HEK293 (cell line): ENCODE data around the gene PKMYT1.

Experiments
- BCL11B ChIP-seq: fragments of 450-650 bp; formaldehyde crosslinking; IDR thresholded peaks from 2 replicates; pipeline ENCODE4 v1.5.1; 2016; ENCODE audit warnings: low read depth, missing biosample characterization, missing genetic modification characterization
- BCL6B ChIP-seq: fragments of 450-650 bp; formaldehyde crosslinking; IDR thresholded peaks from 2 replicates; pipeline ENCODE4 v1.5.1; 2017; ENCODE audit warnings: missing biosample characterization, missing genetic modification characterization
- CTCF ChIP-seq: fragments of 450-650 bp; formaldehyde crosslinking; IDR thresholded peaks from 2 replicates; pipeline ENCODE4 v1.5.1; 2016; ENCODE audit warnings: missing biosample characterization, missing genetic modification characterization
- FEZF1 ChIP-seq: fragments of 450-650 bp; formaldehyde crosslinking; IDR thresholded peaks from 2 replicates; pipeline ENCODE4 v1.5.1; 2016; ENCODE audit warnings: missing biosample characterization, missing genetic modification characterization
- GLI2 ChIP-seq: fragments of 450-650 bp; formaldehyde crosslinking; IDR thresholded peaks from 2 replicates; pipeline ENCODE4; 2017; ENCODE audit warnings: missing biosample characterization, missing genetic modification characterization, low read depth, borderline replicate concordance
- GLI4 ChIP-seq: fragments of 450-650 bp; formaldehyde crosslinking; IDR thresholded peaks from 2 replicates; pipeline ENCODE4 v1.5.1; 2016; ENCODE audit warnings: missing biosample characterization, missing genetic modification characterization
- GLIS2 ChIP-seq: fragments of 450-650 bp; formaldehyde crosslinking; IDR thresholded peaks from 2 replicates; pipeline ENCODE4 v1.5.1; 2016; ENCODE audit warnings: missing biosample characterization, missing genetic modification characterization
- HOXA7 ChIP-seq: sonication (generic); formaldehyde crosslinking; IDR thresholded peaks from 2 replicates; pipeline ENCODE4 v1.8.1; 2022; ENCODE audit warnings: missing genetic modification reagents, borderline replicate concordance
- HOXC10 ChIP-seq: sonication (generic); formaldehyde crosslinking; IDR thresholded peaks from 2 replicates; pipeline ENCODE4 v1.8.1; 2023; ENCODE audit warnings: mild to moderate bottlenecking, missing genetic modification reagents
- HOXD13 ChIP-seq: sonication (generic); formaldehyde crosslinking; IDR thresholded peaks from 2 replicates; pipeline ENCODE4 v1.8.0; 2022; ENCODE audit warnings: missing genetic modification reagents, borderline replicate concordance
- KLF1 ChIP-seq: fragments of 450-650 bp; formaldehyde crosslinking; IDR thresholded peaks from 2 replicates; pipeline ENCODE4 v1.5.1; 2016; ENCODE audit warnings: missing biosample characterization, missing genetic modification characterization
- KLF10 ChIP-seq: fragments of 450-650 bp; IDR thresholded peaks from 2 replicates; pipeline ENCODE4 v1.5.1; 2018; ENCODE audit warnings: missing biosample characterization, mild to moderate bottlenecking, missing genetic modification characterization
- KLF9 ChIP-seq: fragments of 450-650 bp; formaldehyde crosslinking; IDR thresholded peaks from 2 replicates; pipeline ENCODE4 v1.5.1; 2016; ENCODE audit warnings: missing biosample characterization, missing genetic modification characterization, low read depth
- OVOL3 ChIP-seq: fragments of 450-650 bp; formaldehyde crosslinking; IDR thresholded peaks from 2 replicates; pipeline ENCODE4 v1.5.1; 2016; ENCODE audit warnings: missing biosample characterization, missing genetic modification characterization
- PRDM1 ChIP-seq: fragments of 450-650 bp; formaldehyde crosslinking; IDR thresholded peaks from 2 replicates; pipeline ENCODE4; 2016; ENCODE audit warnings: missing biosample characterization, missing genetic modification characterization
- SP7 ChIP-seq: fragments of 450-650 bp; formaldehyde crosslinking; IDR thresholded peaks from 2 replicates; pipeline ENCODE4 v1.5.1; 2016; ENCODE audit warnings: missing biosample characterization, missing genetic modification characterization
- YY1 ChIP-seq: fragments of 450-650 bp; formaldehyde crosslinking; IDR thresholded peaks from 2 replicates; pipeline ENCODE4 v1.5.1; 2018; ENCODE audit warnings: missing biosample characterization, missing genetic modification characterization
- ZBTB10 ChIP-seq: fragments of 450-650 bp; formaldehyde crosslinking; IDR thresholded peaks from 2 replicates; pipeline ENCODE4 v1.5.1; 2016; ENCODE audit warnings: missing biosample characterization, missing genetic modification characterization
- ZFP37 ChIP-seq: fragments of 450-650 bp; formaldehyde crosslinking; IDR thresholded peaks from 2 replicates; pipeline ENCODE4 v1.5.1; 2016; ENCODE audit warnings: missing biosample characterization, missing genetic modification characterization
- ZNF2 ChIP-seq: fragments of 450-650 bp; formaldehyde crosslinking; IDR thresholded peaks from 2 replicates; pipeline ENCODE4 v1.5.1; 2016; ENCODE audit warnings: missing biosample characterization, missing genetic modification characterization
- ZNF214 ChIP-seq: fragments of 450-650 bp; formaldehyde crosslinking; IDR thresholded peaks from 2 replicates; pipeline ENCODE4 v1.5.1; 2017; ENCODE audit warnings: missing biosample characterization, mild to moderate bottlenecking, missing genetic modification characterization, borderline replicate concordance
- ZNF24 ChIP-seq: fragments of 450-650 bp; formaldehyde crosslinking; IDR thresholded peaks from 2 replicates; pipeline ENCODE4 v1.5.1; 2016; ENCODE audit warnings: missing biosample characterization, missing genetic modification characterization
- ZNF37A ChIP-seq: fragments of 450-650 bp; IDR thresholded peaks from 2 replicates; pipeline ENCODE4 v1.5.1; 2018; ENCODE audit warnings: missing biosample characterization, missing genetic modification characterization
- ZNF510 ChIP-seq: fragments of 450-650 bp; formaldehyde crosslinking; IDR thresholded peaks from 2 replicates; pipeline ENCODE4 v1.5.1; 2018; ENCODE audit warnings: mild to moderate bottlenecking, missing genetic modification characterization, missing biosample characterization; ENCODE audit not compliant: insufficient replicate concordance
- ZNF529 ChIP-seq: fragments of 450-650 bp; formaldehyde crosslinking; IDR thresholded peaks from 2 replicates; pipeline ENCODE4 v1.5.1; 2017; ENCODE audit warnings: missing genetic modification characterization, missing biosample characterization; ENCODE audit not compliant: insufficient replicate concordance
- ZNF530 ChIP-seq: fragments of 450-650 bp; formaldehyde crosslinking; IDR thresholded peaks from 2 replicates; pipeline ENCODE4 v1.5.1; 2016; ENCODE audit warnings: low read depth, missing biosample characterization, missing genetic modification characterization
- ZNF555 ChIP-seq: fragments of 450-650 bp; formaldehyde crosslinking; conservative IDR thresholded peaks from 2 replicates; pipeline ENCODE4 v1.5.1; 2017; ENCODE audit warnings: missing biosample characterization, mild to moderate bottlenecking, missing genetic modification characterization, inconsistent platforms
- ZNF560 ChIP-seq: fragments of 450-650 bp; formaldehyde crosslinking; IDR thresholded peaks from 2 replicates; pipeline ENCODE4 v1.5.1; 2017; ENCODE audit warnings: missing biosample characterization, missing genetic modification characterization, borderline replicate concordance
- ZNF561 ChIP-seq: fragments of 450-650 bp; IDR thresholded peaks from 2 replicates; pipeline ENCODE4 v1.5.1; 2018; ENCODE audit warnings: missing biosample characterization, missing genetic modification characterization, borderline replicate concordance
- ZNF571 ChIP-seq: fragments of 450-650 bp; formaldehyde crosslinking; IDR thresholded peaks from 2 replicates; pipeline ENCODE4 v1.5.0; 2017; ENCODE audit warnings: missing biosample characterization, missing genetic modification characterization
- ZNF654 ChIP-seq: fragments of 450-650 bp; formaldehyde crosslinking; IDR thresholded peaks from 2 replicates; pipeline ENCODE4 v1.5.1; 2016; ENCODE audit warnings: low read depth, missing biosample characterization, missing genetic modification characterization
- ZNF76 ChIP-seq: fragments of 450-650 bp; formaldehyde crosslinking; IDR thresholded peaks from 2 replicates; pipeline ENCODE4; 2016; ENCODE audit warnings: low read depth, missing biosample characterization, missing genetic modification characterization, borderline replicate concordance
- ZNF768 ChIP-seq: fragments of 450-650 bp; formaldehyde crosslinking; IDR thresholded peaks from 2 replicates; pipeline ENCODE4 v1.5.1; 2018; ENCODE audit warnings: missing biosample characterization, mild to moderate bottlenecking, missing genetic modification characterization
- ZSCAN30 ChIP-seq: fragments of 450-650 bp; IDR thresholded peaks from 2 replicates; pipeline ENCODE4 v1.5.1; 2018; ENCODE audit warnings: missing biosample characterization, mild to moderate bottlenecking, missing genetic modification characterization, moderate library complexity

Gene PKMYT1

GRCh38 chr16:3023669-3024478, 43.6 kb upstream of the PKMYT1 start, which contains the start of the genes HCFC1R1 and THOC6 (continued):
- TF ChIP-seq ZNF214 (tag by site-specific recombination) (no peak), GLI4 (tag by site-specific recombination) (0 out of 2 replicates have a peak, but pooled peaks have one; percentile 33), FEZF1 (tag by site-specific recombination) (no peak), ZNF560 (no peak), ZNF2 (tag by site-specific recombination) (peak; percentile 86), ZNF529 (tag by site-specific recombination) (no peak), ZNF37A (tag by site-specific recombination) (no peak), ZNF510 (tag by site-specific recombination) (no peak), CTCF (no peak; the same call in 1 of the 2 replicates), GLIS2 (tag by site-specific recombination) (peak; percentile 93), HOXC10 (CRISPR knock-in tag) (no peak), ZBTB10 (tag by site-specific recombination) (peak; percentile 71), KLF10 (tag by site-specific recombination) (peak; percentile 73; the same call in 1 of the 2 replicates), ZNF24 (tag by site-specific recombination) (peak; percentile 94), ZNF768 (no peak), ZSCAN30 (tag by site-specific recombination) (peak; percentile 40), HOXA7 (CRISPR knock-in tag) (no peak), OVOL3 (tag by site-specific recombination) (peak; percentile 49; the same call in 1 of the 2 replicates), ZNF654 (tag by site-specific recombination) (no peak), SP7 (peak; percentile 71), ZFP37 (tag by site-specific recombination) (peak; percentile 78; the same call in 1 of the 2 replicates), KLF1 (peak; percentile 90), ZNF561 (tag by site-specific recombination) (peak; percentile 82), BCL11B (tag by site-specific recombination) (no peak), PRDM1 (tag by site-specific recombination) (no peak), ZNF571 (tag by site-specific recombination) (no peak), ZNF530 (tag by site-specific recombination) (no peak), BCL6B (no peak), KLF9 (tag by site-specific recombination) (peak; percentile 96), ZNF76 (tag by site-specific recombination) (peak; percentile 100), ZNF555 (tag by site-specific recombination) (no peak), HOXD13 (CRISPR knock-in tag) (no peak), YY1 (tag by site-specific recombination) (peak; percentile 37; the same call in 1 of the 2 replicates), GLI2 (tag by site-specific recombination) (no peak)
